Activated effector memory CD4-positive, alpha-beta T cell treated with Interleukin-2 at 50 U/mL for 16 hours (primary cell): ENCODE results near the gene CACNA2D3.

Experiments used
- DNase-seq: peaks from one replicate; pipeline ENCODE4 v3.0.0-alpha.2; 2020

The CACNA2D3 gene

DNA sequence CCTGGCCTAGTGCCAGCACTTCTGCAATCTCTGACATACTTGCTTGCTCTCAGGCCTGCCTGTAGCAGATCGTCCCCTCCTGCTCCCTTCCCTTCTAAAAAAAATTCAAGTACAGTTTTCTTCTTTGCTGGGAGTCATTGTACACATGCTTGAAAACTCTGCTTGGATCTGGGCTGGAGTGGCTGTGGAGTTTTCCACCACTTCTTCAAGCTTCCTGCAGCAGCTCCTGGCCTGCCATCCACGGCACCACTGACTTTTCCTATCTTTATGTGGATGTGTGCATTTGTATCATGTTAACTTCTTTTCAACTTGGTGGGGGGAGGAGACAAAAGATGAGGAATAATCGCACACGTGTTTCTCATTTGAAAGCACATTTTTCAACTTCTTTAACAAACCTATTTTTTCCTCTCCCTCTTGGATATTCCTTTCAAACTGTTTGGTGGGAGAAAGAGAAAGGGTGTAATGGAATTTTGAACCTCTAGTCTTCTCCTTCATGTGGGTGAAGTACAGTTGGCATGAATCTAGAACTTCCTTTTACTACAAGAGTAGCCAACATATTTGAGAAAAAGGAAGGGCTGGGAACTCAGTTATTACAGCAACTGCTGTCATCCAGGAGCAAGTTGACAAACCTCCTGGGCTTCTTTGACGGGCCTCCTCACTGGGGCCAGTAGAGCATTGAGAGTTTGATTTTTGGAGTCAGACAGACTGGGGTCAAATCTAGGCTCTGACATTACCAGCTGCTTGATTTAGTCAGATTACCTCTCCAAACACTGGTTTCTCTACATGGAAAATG, 866.7 kb downstream of the CACNA2D3 start:
- DNase-seq: no peak

DNA sequence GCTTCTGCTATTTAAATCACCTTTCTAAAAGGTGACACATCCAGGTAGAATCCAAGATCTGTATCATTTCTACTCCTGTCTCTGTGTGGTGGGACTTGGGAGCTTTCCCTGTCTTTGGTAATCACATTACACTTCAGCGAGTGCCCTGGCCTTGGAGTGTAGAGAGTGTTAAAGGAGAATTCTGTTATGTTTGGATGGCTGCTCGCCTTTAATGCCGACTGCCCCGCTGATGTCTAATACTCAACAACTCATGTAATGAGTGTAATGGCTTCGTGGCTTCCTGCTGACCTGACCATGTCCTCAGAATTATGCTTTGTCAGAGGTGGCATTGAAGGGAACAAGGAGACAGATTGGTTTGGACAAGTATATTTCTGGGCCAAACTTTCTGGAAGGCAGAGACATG, 871.8 kb downstream of the CACNA2D3 start:
- DNase-seq: no peak

DNA sequence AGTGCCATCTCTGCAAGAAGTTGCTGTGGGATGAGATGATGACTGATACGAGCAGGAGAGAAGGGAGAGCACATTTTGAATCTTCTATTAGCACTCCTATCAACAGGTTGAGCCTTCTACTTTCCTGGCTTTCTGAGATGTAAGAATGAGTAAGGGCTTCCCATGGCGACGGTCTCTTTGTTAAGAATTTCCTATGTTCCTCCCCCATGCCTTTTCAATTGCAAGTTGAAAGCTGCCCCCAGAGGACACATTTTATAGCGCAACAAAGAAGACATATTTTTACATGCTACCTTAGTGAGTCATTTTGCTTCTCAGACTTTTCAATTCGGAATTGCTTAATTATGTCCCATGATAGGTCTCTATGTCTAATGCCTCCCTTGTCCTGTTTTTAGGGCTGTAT, 876.8 kb downstream of the CACNA2D3 start:
- DNase-seq: no peak

DNA sequence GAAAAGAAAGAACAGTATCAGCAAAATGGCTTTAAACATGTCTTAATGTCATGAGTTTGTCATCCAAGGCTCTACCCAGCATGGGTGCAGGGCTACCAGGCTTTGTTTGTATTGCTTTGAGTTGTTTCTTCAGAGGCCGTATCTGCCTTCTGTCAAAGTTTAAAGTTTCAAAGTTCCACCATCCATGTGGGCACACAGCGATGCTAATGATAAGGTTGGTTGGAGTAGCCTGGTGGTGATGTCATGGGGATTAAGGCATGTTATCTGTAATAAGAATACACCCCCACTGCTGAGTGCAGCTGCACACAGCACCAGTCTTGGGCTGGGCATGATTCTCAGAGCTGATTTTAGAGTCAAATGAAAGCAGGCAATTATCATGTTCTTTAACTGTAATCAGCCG, 877.5 kb downstream of the CACNA2D3 start:
- no peak for DNase-seq

DNA sequence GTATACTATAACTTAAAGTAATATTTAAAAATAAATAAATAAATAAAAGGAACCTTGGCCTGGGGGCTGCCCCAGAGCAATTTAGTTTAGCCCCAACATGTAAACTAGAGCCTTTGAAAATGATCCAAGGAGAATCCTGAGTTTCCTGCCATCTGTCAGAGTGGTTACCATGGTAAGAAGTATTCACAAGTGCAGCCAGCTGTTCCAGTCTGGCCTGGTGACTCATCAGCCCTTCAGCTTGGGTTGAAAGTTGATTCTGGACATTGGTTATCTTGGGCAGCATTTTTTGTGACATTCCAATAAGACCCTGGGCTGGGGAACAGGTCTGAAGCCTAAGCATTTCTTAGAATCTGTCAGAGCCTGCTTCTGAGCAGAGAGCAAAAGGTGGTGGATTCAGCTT, 878.2 kb downstream of the CACNA2D3 start:
- DNase-seq: no peak

DNA sequence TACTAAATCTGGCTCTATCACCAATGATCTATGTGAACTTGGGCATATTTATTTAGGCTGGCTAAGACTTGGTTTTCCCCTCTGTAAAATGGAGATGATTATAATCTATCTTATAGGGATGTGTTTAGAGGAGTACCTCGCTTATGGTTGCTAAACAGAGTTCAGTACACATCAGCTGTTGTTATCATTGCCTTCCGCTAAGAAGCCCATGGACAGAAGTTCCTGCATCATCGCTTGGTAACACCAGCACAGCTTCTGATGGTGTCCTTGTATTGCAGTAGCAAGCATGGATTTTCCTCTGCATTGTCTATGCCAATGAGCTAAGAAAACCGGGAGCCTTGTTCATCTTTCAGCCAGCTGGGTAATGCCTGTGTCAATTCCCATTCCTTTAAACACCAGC, 878.6 kb downstream of the CACNA2D3 start:
- no peak for DNase-seq

DNA sequence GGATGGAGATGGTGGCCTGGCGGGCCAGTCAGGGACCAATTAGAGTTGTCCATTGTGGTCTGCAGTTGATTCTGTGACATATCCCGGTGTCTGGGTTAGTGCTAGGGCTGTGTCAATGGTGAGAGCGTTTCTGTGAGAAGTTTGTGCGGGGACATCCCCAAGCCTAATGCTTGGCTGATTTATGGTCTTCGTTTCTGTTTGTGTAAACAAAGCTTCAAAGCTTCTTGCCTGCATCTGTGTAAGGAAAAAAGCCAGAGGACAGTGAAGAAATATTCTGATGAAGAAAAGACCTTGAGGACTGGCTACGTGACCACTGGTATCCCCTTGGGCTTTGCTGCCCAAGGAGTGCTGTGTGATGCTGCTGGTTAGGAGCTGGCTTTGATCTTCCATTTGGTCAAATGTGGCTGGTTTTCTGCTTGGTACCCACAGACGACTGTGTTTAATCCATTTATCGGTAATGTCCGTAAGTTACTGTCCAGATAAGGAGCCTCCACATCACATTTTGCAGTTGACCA, 880.1 kb downstream of the CACNA2D3 start:
- no peak for DNase-seq

DNA sequence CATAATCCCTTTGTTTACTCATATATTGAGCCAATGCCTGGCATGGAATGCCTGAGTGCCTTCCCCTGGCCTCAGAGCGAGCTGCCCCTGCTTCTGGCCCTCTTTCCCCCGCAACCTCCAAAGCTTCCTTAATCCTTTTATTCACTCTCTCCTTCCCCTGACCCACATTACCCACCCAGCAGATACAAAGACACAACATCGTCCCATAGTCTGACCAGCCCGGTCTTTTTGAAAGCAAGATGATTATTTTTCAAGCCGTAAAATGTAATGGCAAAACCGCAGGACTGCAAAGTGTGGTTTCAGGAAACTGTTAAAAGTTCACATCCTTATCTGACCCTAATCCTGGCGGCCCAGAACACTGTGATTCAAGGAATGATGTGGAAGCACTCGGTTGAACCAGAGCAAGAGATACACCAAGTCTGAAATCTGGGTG, 883.9 kb downstream of the CACNA2D3 start:
- DNase-seq: no peak

DNA sequence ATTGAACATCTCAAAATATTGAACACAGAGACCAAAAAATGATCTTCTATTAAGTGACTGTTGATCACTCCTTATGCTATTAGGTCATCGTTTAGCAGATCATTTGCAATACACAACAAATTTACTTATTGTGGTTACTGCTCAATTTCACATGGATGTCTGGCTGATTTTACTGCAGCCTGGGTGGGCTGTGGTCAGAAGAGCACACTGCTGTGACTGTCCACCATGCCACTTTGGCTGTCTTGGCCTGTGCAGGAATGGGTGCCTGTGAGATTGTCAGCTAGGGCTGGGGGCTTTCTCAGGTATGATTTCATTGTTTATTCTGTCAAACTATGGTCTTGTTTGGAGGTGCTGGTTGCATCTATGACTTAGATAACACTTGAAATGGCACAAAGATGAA, 885.6 kb downstream of the CACNA2D3 start:
- DNase-seq: no peak

DNA sequence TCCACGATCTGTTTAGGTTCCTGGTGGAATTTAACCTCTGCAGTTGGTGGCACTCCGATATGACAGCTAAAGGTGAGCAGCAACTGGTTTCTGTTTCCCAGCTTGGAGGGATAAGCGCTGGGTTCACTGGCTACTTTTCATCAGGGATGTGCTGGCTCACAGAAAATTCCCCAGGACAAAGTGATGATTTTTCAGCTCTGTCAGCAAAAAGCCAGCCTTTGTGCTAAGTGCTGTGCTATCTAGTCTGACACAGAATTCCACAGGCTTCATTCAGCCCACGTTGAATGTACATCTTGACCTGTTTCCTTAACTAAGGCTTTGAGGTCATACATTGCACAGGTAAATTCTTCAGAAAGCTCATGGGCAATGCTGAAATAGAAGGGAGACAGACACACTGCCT, 887.0 kb downstream of the CACNA2D3 start:
- no peak for DNase-seq

DNA sequence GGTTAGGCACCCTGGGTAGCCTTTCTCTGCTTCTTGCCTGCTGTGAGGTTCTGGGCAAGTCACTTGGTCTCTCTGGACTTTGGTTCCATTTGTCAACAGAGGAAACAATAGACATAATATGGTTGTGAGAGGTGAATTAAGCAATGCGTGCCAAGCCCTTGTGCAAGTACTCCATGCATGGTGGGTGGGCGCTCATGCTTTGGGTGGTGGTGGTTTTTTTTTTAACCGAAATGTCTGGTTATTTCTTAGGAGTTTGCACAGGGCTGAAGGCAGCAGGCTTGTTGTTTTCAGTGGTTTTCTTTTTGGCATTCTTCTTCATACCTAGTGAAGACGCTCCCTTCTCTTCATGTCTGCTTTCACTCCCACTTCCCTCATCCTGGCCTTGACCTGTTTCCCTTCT, 889.7 kb downstream of the CACNA2D3 start:
- no peak for DNase-seq

DNA sequence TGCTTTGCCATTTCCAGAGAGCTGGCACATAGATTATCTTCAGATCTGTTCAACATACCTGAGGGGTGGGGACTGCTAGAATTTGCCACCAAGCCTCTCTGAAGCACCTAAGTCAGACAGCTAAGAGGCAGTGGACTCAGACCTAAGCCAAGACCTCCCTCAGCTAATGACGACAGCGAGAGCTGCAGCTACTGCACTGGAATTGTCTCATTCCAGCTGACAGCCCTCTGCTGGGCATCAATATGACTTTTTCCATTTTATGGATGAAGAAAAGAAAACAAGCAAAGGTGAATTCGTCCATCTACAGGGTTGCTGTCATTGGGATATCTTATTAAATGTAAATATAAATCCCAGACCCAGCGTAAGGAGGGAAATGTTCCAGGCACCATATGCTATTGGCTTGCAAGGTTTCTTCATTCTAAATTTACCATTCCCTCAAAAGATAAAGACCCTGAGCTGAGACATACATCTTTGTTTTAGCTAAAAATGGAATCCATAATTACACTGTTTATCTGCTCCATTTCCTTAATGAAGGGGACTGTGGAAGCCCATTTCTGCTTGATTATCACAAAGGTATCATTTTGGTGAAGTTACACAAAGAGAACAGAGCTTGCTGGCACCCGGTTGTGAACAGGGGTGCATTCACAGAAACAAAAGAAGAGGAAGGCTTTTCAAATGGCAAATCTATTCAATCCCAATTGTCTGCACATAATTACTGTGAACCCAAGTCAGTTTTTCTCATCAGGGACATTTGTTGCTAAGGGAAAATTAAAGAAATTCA, 891.0 kb downstream of the CACNA2D3 start:
- no peak for DNase-seq

DNA sequence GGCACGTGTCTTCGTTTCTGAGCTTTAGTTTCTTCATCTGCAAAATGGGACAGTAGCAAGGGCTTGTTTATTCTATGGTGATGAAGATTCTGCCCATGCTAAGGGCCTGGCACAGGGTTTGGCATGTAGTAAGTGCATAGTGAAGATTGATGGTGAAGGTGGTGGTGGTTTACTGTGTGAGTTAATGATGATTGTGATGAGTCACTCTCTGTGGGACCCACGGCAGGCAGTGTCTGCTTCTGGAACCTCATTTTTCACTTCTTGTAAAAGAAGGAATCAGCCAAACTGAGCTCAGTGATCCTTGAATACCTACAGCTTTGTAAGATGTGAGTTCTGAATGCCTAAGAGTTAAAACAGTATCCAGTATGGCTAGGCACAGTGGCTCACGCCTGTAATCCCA, 891.7 kb downstream of the CACNA2D3 start:
- no peak for DNase-seq

DNA sequence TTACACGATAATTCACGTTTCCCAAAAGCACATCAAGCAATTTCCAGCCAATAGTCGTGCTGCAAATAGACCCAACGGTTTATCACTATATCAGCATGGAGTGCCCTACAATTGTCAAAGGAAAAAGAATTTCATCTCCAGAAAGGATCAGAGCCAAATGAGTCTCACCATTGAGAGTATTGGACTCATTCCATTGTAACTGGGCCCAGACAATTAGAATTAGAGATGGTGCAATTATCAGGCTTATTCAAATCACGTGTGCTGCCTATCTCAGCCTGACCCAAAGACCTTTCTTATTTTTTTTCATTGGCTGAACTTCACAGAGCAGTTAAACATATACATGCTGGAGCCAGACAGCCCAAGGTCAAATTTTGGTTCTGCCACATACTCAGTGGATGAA, 892.6 kb downstream of the CACNA2D3 start:
- DNase-seq: no peak

DNA sequence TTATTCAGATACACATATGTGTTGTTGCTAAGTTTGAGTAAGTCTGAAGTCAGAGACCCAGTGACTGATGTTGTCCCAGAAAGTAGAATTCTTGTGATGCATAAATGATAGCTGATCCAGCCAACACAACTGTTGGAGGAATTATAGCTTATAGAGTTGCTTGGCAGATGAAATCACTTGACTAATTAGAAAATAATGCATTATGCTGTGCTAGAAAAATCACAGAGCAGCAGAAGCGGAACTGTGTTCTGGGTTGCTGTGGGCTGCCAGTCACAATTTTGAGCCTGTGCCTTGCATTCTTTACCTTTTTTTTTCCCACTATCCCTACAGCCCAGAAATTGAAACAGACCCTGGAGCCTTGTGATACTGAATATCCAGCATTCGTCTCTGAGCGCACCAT, 895.5 kb downstream of the CACNA2D3 start:
- DNase-seq: no peak

DNA sequence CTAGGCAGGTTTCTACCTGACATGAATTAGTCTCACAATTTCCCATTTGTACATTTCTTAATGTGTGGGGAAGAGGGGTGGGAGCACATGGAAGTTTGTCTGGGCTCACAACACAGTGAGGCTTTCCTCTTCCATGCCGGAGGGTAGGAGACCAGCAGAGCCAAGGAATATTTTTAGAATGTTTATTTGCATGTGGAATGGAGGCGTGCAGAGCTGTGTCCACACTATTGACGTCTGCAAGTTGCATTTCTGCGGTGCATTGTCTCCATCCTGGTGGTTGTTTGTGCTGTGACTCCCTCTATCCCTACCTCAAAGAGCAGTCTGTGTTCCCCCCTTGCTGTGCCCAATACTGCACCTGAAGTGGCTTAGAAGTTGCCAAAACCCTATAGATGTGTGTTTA, 908.6 kb downstream of the CACNA2D3 start:
- no peak for DNase-seq

DNA sequence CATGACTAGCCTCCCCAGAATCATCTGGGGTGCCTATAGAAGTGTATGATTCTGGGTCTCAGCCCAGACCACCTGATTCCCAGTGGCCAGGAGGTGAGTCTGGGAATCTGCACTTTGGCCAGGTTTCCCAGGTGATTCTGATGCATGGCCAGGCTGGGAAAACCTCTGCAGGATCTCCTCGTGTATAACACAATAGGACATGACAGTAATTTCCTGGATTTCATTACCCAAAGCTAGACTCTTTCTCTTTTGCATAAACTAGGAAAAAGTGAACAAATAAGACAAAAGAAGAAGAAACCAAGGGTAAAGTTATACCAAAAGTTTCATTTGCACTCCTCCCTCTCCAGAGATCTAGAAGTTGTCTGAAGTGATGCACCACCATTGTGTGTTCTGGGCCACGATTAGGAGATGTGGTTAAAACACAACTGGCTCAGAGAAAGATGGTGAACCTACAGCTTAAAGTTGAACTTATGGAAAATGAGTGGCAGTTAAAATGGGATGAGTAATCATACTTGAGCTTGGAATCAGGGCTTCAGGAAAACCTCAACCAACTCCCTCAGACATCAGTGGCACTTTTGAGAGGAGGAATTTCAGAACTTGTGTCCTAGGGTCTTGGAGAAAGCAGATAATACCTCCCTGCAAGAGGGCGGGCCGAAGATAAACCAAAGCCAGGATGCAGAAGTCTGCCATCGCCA, 914.7 kb downstream of the CACNA2D3 start:
- no peak for DNase-seq

DNA sequence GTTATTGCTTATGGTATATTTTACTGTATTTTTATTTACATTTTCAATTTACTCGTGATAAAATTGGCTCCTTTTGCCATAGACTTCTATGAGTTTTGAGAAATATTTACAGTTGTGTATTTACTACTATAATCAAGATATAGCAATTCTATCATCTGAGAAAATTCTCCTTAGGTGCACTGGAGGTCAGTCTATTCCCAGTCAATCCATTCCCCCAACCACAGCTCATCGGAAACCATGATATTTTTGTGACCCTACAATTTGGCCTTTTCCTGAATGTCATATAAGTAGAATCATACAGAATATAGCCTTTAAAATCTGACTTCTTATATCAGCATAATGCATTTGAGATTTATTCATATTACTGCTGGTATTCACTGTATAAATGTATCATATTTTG, 920.2 kb downstream of the CACNA2D3 start:
- DNase-seq: no peak

DNA sequence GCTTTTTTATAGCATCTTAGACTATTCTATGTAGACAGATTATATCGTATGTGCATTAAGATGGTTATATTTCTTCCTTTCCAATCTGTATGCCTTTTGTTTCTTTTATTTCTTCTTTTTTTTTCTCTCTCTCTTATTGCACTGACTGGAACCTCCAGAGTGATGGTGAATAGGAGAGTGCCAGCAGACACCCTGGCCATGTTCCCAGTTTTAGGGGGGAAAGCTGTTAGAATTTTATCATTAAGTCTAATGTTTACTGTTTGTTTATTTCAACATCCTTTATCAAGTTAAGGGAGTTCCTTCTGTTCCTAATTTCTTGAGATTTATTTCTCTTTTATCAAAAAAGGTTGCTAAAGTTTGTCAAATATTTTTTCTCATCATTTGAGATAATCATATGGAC, 922.1 kb downstream of the CACNA2D3 start:
- DNase-seq: no peak

DNA sequence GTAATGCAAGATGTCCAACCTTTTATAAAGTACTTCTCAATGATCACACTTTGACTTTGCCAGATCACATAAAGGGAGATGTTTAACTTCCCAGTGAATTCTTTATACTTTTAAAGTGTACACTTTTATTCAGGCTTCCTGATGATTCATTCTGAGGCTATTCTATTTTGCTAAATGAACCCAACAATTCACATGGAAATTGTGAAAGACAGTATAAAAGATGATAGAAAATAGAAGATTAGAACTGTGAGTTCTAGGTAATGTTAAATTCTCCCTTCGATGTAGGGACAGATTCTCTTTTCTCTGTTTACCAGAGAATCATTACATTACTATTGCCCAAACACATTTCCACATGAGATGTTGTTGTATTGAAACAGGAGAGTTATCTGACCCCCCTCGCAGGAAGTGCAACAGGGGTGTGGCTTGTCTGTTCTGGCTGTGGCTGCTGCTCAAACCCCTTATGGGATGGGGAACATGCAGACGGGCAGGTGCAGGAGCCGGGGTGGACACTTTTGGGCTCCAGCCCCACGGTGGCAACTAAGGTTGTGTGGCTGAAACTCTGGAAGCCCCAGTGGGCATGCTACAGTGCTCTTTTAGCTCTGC, 936.8 kb downstream of the CACNA2D3 start:
- no peak for DNase-seq

DNA sequence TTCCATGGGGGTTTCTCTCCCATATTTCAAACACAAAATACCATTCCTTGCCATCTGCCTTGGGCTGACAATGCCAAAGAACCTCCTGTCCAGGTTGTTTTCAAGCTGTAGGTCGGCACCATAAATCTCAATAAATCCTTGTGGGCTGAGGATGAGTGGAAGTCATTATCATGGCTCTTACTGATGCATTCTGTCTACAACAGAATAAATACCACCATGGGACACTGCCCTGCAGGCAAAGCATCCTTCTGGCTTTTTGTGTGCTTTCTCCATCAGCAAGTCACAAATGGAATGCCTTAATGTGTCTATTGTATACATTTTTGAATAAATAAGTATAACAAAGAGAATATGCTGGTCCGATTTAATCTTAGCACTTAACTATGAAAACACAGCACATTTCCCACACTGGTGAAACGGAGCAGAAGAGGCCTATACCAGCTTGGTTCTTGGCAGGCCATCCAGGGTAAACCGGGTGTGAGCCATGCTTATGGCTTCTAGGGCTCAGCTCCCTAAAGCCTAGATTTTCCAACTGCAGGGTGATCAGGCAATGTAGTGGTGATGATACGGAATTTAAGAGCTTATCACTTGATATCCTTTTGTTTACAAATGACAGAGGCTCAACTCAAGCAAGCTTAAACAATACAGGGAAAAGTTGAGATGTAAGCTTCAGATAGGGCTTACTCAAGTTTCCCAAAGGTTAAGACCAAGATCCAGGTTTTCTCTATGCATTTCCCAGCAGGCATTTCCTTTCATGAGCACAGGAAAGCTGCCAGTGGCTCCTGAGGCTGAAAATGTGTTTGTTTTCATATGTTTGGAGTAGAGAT, 938.8 kb downstream of the CACNA2D3 start:
- no peak for DNase-seq

DNA sequence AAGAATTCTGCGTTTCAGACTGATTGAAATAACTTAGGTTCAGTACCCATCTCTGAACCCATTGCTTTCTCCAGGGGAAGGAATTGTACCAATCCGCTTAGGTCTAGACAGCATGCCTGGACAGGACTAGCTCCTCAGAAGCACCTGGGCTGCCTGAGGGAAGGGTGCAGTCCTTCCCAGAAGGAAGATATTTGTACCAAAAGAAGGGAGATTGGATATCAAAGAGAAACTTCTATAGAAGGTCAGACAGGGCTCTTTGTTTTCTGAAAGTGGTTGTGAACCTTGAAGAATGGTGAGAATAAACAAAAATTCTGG, 939.3 kb downstream of the CACNA2D3 start:
- no peak for DNase-seq

DNA sequence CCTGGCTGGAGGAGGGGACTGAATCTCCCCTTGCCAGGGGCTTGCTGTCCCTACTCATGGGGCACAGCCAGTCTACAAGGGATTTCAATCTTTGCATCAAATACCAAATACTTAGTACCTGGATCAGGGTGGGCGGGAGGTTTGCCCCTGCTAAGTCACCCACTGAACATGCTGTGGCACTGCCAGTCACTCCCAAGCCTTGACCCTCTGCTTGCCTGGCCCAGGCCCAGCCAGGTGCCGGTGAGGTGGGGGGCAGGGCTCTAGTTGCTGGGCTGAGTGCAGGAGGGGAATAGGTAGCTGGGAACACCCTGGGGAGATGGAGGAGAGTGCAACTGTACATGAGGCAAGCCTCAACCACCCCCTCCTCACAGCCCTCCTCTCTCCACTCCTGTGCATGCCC, 941.8 kb downstream of the CACNA2D3 start:
- no peak for DNase-seq
